Bronchial epithelial cell (primary cell): ENCODE measurements around the gene ZNF804B. TPM values are rescaled to one million over a fixed set of nuclear protein-coding genes. Genes with fewer than 3 reads are reported as not detected.

Experiments used
- DNase-seq: peaks from one replicate; pipeline ENCODE4 v3.0.0-alpha.2; 2010; ENCODE audit warnings: low read depth
- FAIRE-seq: peaks from 2 replicates; lab custom pipeline; 2011; peaks lifted over from hg19 to GRCh38; lab: Jason Lieb, UNC
- H3K27me3 ChIP-seq: 2 replicates; pipeline ENCODE4 v1.5.1; 2011; ENCODE audit warnings: low read length; ENCODE audit not compliant: control insufficient read depth, insufficient read depth
- H3K36me3 ChIP-seq: 2 replicates; pipeline ENCODE4 v1.5.1; 2011; ENCODE audit warnings: low read length; ENCODE audit not compliant: control insufficient read depth, insufficient read depth
- H3K4me3 ChIP-seq: 2 replicates; pipeline ENCODE4 v1.5.1; 2011; ENCODE audit warnings: mild to moderate bottlenecking, low read depth, low read length, control low read depth
- total RNA-seq: library from RNA; depleted of rRNA; stranded (reverse); fragments of >200 nt; gene quantifications from 2 replicates; pipeline ENCODE4 v1.2.1, GENCODE V29; 2014
- TF ChIP-seq, protein P1 (sequence below): IDR thresholded peaks from 2 replicates; pipeline ENCODE4 v1.5.1; 2011; ENCODE audit warnings: mild to moderate bottlenecking, moderate library complexity, low read length, control low read depth, inconsistent platforms; ENCODE audit not compliant: insufficient read depth, severe bottlenecking

The ZNF804B gene
- total RNA-seq, 1 donor from 2014 or later, result not detected

DNA sequence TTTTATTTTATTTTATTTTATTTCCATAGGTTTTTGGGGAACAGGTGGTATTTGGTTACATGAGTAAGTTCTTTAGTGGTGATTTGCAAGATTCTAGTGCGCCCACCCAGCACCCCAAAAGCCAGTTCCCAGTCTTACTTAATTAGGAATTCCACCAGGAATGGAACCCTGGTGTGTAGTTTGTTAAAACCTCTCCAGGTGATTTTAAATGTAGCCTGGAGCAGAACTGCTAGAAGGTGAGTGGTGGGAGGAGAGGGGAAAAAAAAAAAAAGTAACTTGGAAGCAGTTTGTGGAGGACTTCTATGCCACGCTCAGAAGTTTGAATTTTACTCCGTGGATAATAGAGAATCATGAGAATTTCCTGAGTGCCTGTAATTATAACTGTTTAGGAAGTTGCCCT lies 41.5 kb downstream of the ZNF804B start:
- FAIRE-seq (no peak), DNase-seq (no peak)
- Histone ChIP-seq H3K4me3 (no peak overlapping the region), H3K27me3 (no peaks in the 10 kb centered on the region), H3K36me3 (no peaks in the 10 kb centered on the region)
- TF ChIP-seq, protein P1, sequence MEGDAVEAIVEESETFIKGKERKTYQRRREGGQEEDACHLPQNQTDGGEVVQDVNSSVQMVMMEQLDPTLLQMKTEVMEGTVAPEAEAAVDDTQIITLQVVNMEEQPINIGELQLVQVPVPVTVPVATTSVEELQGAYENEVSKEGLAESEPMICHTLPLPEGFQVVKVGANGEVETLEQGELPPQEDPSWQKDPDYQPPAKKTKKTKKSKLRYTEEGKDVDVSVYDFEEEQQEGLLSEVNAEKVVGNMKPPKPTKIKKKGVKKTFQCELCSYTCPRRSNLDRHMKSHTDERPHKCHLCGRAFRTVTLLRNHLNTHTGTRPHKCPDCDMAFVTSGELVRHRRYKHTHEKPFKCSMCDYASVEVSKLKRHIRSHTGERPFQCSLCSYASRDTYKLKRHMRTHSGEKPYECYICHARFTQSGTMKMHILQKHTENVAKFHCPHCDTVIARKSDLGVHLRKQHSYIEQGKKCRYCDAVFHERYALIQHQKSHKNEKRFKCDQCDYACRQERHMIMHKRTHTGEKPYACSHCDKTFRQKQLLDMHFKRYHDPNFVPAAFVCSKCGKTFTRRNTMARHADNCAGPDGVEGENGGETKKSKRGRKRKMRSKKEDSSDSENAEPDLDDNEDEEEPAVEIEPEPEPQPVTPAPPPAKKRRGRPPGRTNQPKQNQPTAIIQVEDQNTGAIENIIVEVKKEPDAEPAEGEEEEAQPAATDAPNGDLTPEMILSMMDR, result no peak

DNA sequence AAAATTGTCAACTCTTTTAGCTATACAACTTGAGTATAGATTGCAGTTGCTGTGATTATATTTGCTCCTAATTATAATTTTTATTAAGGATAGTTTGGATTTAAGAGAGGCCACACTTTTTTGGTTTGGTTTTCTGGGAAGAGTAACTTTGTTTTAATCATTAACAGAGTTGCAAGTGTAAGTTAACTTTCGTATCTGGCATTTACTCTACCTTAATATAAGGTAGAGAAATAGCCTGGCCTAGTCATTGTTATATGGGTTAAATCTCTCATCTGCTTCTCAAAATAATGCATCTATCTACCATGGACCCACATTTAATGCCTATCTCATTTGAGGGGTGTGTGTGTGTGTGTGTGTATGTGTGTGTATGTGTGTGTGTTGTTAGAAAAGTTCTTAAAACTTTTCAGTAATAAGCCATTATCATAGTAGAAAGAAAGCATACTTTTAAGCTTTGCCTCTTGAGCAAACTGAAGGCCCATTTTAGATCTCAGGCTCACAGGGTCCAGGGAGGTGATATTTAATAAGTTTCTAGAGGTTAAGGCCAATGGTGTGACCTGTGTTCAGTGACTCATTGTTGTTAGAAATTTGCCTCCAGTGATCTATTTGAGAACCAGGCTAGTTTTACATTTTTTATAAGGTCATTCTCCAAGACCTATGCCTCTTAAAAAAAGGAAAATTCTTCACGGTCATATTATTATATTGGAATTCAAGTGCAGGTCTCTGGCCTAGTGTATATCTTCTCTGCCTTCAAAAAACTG lies 47.0 kb downstream of the ZNF804B start:
- H3K27me3 ChIP-seq, result no peaks in the 10 kb centered on the region
- DNase-seq (no peak), FAIRE-seq (no peak)
- no peaks in the 10 kb centered on the region for H3K36me3 ChIP-seq
- TF ChIP-seq, protein P1, result no peak
- no peak overlapping the region for H3K4me3 ChIP-seq

DNA sequence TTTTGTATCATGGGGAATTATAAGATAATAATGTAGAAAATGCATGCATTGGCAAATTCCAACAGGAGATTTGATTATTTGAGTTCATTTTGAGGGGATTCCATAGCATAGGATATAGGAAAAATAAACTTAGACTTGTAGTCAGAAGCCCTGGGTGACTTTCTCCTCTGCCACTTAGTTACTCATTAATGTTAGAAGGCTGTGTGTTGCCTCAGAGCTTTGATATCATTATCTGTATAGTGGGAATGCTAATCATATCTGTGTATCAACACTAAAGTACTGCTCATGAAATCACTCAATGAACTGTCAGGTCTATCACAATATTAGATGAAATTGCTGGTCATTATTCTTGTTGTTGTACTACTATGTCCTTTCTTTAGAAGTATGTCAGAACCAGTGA lies 59.1 kb downstream of the ZNF804B start:
- Histone ChIP-seq H3K4me3 (no peak overlapping the region), H3K36me3 (no peaks in the 10 kb centered on the region), H3K27me3 (no peaks in the 10 kb centered on the region)
- DNase-seq (no peak), FAIRE-seq (no peak)
- TF ChIP-seq, protein P1, result no peak

GRCh38 chr7:88826222-88826621 lies 66.7 kb downstream of the ZNF804B start:
- TF ChIP-seq, protein P1, result no peak
- DNase-seq (no peak), FAIRE-seq (no peak)
- H3K36me3 ChIP-seq, result no peaks in the 10 kb centered on the region
- no peaks in the 10 kb centered on the region for H3K27me3 ChIP-seq
- H3K4me3 ChIP-seq, result no peak overlapping the region

- Histone ChIP-seq H3K4me3 (no peak overlapping the region), H3K27me3 (no peaks in the 10 kb centered on the region), H3K36me3 (no peaks in the 10 kb centered on the region)
- TF ChIP-seq, protein P1, result peak; percentile 28
- FAIRE-seq (no peak), DNase-seq (peak; percentile 32)
Measured at GRCh38 chr7:88835147-88835728, 75.7 kb downstream of the ZNF804B start.
